ENCODE results near the gene C14orf132.

Gene C14orf132

GRCh38 chr14:96102081-96102856 is 63.1 kb downstream of the C14orf132 start:
- no peak for DNase-seq

DNA sequence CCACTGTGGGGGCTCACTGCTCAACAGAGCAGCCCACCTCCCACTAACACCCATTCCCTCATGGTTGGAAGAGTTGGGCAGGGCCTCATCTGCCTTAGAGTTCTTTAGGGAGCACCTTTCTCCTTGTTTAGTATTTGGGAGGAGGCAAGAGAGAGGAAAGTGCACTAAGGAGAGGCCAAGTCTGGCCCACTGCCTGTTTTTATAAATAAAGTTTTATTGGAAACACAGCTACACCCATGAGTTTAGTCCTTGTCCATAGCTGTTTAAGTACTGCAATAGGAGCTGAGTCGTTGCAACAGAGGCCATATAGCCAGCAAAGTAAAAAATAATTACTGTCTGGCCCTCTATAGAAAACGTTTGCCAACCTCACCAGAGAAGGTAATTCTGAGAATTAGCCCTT is 63.9 kb downstream of the C14orf132 start:
- H3K4me1 ChIP-seq (ENCODE audit: insufficient read depth, low read length) = no peaks in the 10 kb centered on the region
- no peak overlapping the region for H2AFZ ChIP-seq (ENCODE audit: low read depth, low read length)
- ATAC-seq (ENCODE audit: insufficient read depth, low read depth) = no peak
- H3K36me3 ChIP-seq (ENCODE audit: insufficient read depth, low read length) = no peaks in the 10 kb centered on the region
- H3K27me3 ChIP-seq (ENCODE audit: insufficient read depth, low read length, poor library complexity) = peaks cover 4% of the 10 kb centered on the region
- no peak overlapping the region for H3K4me3 ChIP-seq (ENCODE audit: low read depth in 1 of 2, low read length in 2 of 2)
- H4K20me1 ChIP-seq (ENCODE audit: insufficient read depth, low read length) = no peaks in the 10 kb centered on the region
- H3K4me2 ChIP-seq (ENCODE audit: insufficient read depth, low read length) = no peak overlapping the region
- no peak for DNase-seq
- no peak overlapping the region for H3K9ac ChIP-seq (ENCODE audit: low read depth, low read length)
- no peak overlapping the region for H3K27ac ChIP-seq (ENCODE audit: low read length)
- H3K79me2 ChIP-seq (ENCODE audit: insufficient read depth, low read length) = no peaks in the 10 kb centered on the region
- TF ChIP-seq CTCF (IDR thresholded peaks at IDR 0.05; ENCODE audit: borderline replicate concordance, extremely low read depth, low read length, poor library complexity, severe bottlenecking) (no peak), EZH2 (IDR thresholded peaks at IDR 0.05; ENCODE audit: borderline replicate concordance, low read depth, low read length, severe bottlenecking) (no peak)
- H3K9me3 ChIP-seq (ENCODE audit: insufficient read depth, low read length, severe bottlenecking) = no peaks in the 10 kb centered on the region

More at GRCh38 chr14:96102081-96102856, 63.1 kb downstream of the C14orf132 start:
- Histone ChIP-seq H3K36me3 (ENCODE audit: insufficient read depth, low read length) (no peaks in the 10 kb centered on the region), H3K9me3 (ENCODE audit: insufficient read depth, low read length, severe bottlenecking) (no peaks in the 10 kb centered on the region), H3K27ac (ENCODE audit: low read length) (no peak overlapping the region), H3K79me2 (ENCODE audit: insufficient read depth, low read length) (no peaks in the 10 kb centered on the region), H3K4me1 (ENCODE audit: insufficient read depth, low read length) (no peaks in the 10 kb centered on the region), H3K4me3 (ENCODE audit: low read depth in 1 of 2, low read length in 2 of 2) (no peak overlapping the region), H2AFZ (ENCODE audit: low read depth, low read length) (no peak overlapping the region), H3K9ac (ENCODE audit: low read depth, low read length) (no peak overlapping the region), H3K27me3 (ENCODE audit: insufficient read depth, low read length, poor library complexity) (peaks cover 2% of the 10 kb centered on the region), H3K4me2 (ENCODE audit: insufficient read depth, low read length) (no peak overlapping the region), H4K20me1 (ENCODE audit: insufficient read depth, low read length) (no peaks in the 10 kb centered on the region)
- no peak for ATAC-seq (ENCODE audit: insufficient read depth, low read depth)
- no peak for TF ChIP-seq EZH2 (IDR thresholded peaks at IDR 0.05; ENCODE audit: borderline replicate concordance, low read depth, low read length, severe bottlenecking)
- TF ChIP-seq CTCF (IDR thresholded peaks at IDR 0.05; ENCODE audit: borderline replicate concordance, extremely low read depth, low read length, poor library complexity, severe bottlenecking) = no peak

DNA sequence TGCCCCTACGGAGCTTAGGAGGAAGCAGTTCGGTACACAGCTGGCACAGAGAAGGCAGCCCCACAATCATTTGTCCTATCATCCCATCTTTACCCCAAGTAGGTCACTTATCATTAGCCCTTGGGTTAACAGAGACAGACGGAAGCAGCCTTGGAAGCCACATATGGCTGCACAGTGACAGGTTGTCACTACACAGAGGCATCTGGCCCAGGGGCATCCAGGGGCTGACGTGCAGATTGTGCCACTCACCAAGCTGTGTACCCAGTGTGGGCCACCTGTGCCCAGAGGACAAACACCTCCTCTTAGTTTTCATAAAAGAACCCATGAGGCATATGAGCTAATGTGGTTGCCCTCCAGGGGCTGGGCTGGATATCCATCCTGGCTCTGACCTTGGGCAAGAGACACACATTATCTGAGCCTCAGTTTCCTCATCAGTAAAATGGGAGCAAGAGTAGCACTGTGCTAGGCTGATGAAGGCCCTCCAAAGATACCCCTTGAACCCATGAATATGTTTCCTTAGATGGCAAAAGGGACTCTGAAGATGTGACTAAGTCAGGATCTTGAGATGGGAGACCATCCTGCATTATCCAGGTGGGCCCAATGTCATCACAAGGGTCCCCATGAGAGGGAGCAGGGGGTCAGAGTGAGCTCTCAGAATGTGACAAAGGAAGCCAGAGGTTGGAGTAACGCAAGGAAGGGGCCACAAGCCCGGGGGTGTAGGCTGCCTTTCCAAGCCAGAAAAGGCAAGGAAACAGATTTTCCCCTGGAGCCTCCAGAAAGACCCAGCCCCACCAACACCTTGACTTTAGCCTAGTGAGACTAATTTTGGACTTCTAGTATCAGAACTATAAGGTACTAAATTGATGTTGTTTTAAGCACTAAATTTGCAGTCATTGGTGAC is 64.6 kb downstream of the C14orf132 start:
- Histone ChIP-seq H3K4me1 (ENCODE audit: insufficient read depth, low read length) (no peaks in the 10 kb centered on the region), H3K4me3 (ENCODE audit: low read depth in 1 of 2, low read length in 2 of 2) (no peak overlapping the region), H3K27ac (ENCODE audit: low read length) (no peak overlapping the region), H2AFZ (ENCODE audit: low read depth, low read length) (no peak overlapping the region), H3K4me2 (ENCODE audit: insufficient read depth, low read length) (no peak overlapping the region), H3K36me3 (ENCODE audit: insufficient read depth, low read length) (no peaks in the 10 kb centered on the region), H3K9ac (ENCODE audit: low read depth, low read length) (no peak overlapping the region), H3K79me2 (ENCODE audit: insufficient read depth, low read length) (no peaks in the 10 kb centered on the region), H4K20me1 (ENCODE audit: insufficient read depth, low read length) (no peaks in the 10 kb centered on the region), H3K27me3 (ENCODE audit: insufficient read depth, low read length, poor library complexity) (peaks cover 4% of the 10 kb centered on the region), H3K9me3 (ENCODE audit: insufficient read depth, low read length, severe bottlenecking) (no peaks in the 10 kb centered on the region)
- TF ChIP-seq CTCF (IDR thresholded peaks at IDR 0.05; ENCODE audit: borderline replicate concordance, extremely low read depth, low read length, poor library complexity, severe bottlenecking) (no peak), EZH2 (IDR thresholded peaks at IDR 0.05; ENCODE audit: borderline replicate concordance, low read depth, low read length, severe bottlenecking) (no peak)
- DNase-seq = no peak
- ATAC-seq (ENCODE audit: insufficient read depth, low read depth) = no peak
